ENCODE results near the gene MSI2.

MSI2 gene

GRCh38 chr17:57375040-57375769 lies 118.9 kb downstream of the MSI2 start:
- no peak for DNase-seq (ENCODE audit: low read depth)
- no peak overlapping the region for H3K4me3 ChIP-seq (ENCODE audit: low read depth, low read length)
- no peak for TF ChIP-seq CTCF (IDR thresholded peaks at IDR 0.05; ENCODE audit: insufficient read depth, low read depth, low read length, missing control alignments)

GRCh38 chr17:57375770-57376225 lies 119.5 kb downstream of the MSI2 start:
- H3K4me3 ChIP-seq (ENCODE audit: low read depth, low read length): no peak overlapping the region
- no peak for DNase-seq (ENCODE audit: low read depth)
- no peak for TF ChIP-seq CTCF (IDR thresholded peaks at IDR 0.05; ENCODE audit: insufficient read depth, low read depth, low read length, missing control alignments)

GRCh38 chr17:57377094-57377493 lies 120.8 kb downstream of the MSI2 start:
- no peak for TF ChIP-seq CTCF (IDR thresholded peaks at IDR 0.05; ENCODE audit: insufficient read depth, low read depth, low read length, missing control alignments)
- H3K4me3 ChIP-seq (ENCODE audit: low read depth, low read length): no peak overlapping the region
- no peak for DNase-seq (ENCODE audit: low read depth)

GRCh38 chr17:57379237-57379894 lies 123.0 kb downstream of the MSI2 start:
- no peak overlapping the region for H3K4me3 ChIP-seq (ENCODE audit: low read depth, low read length)
- TF ChIP-seq CTCF (IDR thresholded peaks at IDR 0.05; ENCODE audit: insufficient read depth, low read depth, low read length, missing control alignments): no peak
- no peak for DNase-seq (ENCODE audit: low read depth)

GRCh38 chr17:57379895-57380434 lies 123.6 kb downstream of the MSI2 start:
- no peak for DNase-seq (ENCODE audit: low read depth)
- no peak for TF ChIP-seq CTCF (IDR thresholded peaks at IDR 0.05; ENCODE audit: insufficient read depth, low read depth, low read length, missing control alignments)
- H3K4me3 ChIP-seq (ENCODE audit: low read depth, low read length): no peak overlapping the region

GRCh38 chr17:57381498-57381897 lies 125.2 kb downstream of the MSI2 start:
- no peak overlapping the region for H3K4me3 ChIP-seq (ENCODE audit: low read depth, low read length)
- DNase-seq (ENCODE audit: low read depth): no peak
- no peak for TF ChIP-seq CTCF (IDR thresholded peaks at IDR 0.05; ENCODE audit: insufficient read depth, low read depth, low read length, missing control alignments)
